MM.1S (cell line): Measurements from ENCODE around the gene NTSR1.

Experiments
- CTCF ChIP-seq: fragments of 300-600 bp; sonication (generic); IDR thresholded peaks from 2 replicates; pipeline ENCODE4 v1.5.1; 2016; ENCODE audit warnings: antibody characterized with exemption, low read length, mixed read lengths
- EZH2phosphoT487 ChIP-seq: fragments of 300-600 bp; sonication (generic); IDR thresholded peaks from 2 replicates; pipeline ENCODE4 v1.6.1; 2018; ENCODE audit warnings: antibody characterized with exemption, low read length

GRCh38 chr20:62763404-62763803 is 54.8 kb downstream of the NTSR1 start:
- TF ChIP-seq CTCF (no peak), EZH2phosphoT487 (no peak)
